LHCN-M2 (cell line): ENCODE measurements around the gene TELO2. TPM values are rescaled to one million over a fixed set of nuclear protein-coding genes. Genes with fewer than 3 reads are reported as not detected.
"Not testable (repeated sequence)": the region's sequence is repeated elsewhere in the genome, so short reads cannot be mapped to it uniquely, and the experiment has no call there.

ENCODE experiments used
- DNase-seq: peaks from one replicate; pipeline ENCODE4 v3.0.0-alpha.2; 2012; ENCODE audit warnings: low read depth
- total RNA-seq: library from RNA; depleted of rRNA; stranded (reverse); fragments of >200 nt; gene quantifications from 2 replicates; pipeline ENCODE4 v1.2.3, GENCODE V29; 2014

TELO2 gene
- total RNA-seq, 1 experiment from 2014 or later = 30.3 TPM

GRCh38 chr16:1457489-1458245, 35.5 kb upstream of the TELO2 start:
- no peak for DNase-seq

- DNase-seq = peak; percentile 53
Measured at GRCh38 chr16:1458336-1458976, 34.7 kb upstream of the TELO2 start.

- no peak for DNase-seq
Measured at GRCh38 chr16:1458977-1459341, 34.2 kb upstream of the TELO2 start.

- DNase-seq = no peak
Measured at GRCh38 chr16:1459967-1460366, 33.2 kb upstream of the TELO2 start.

- no peak for DNase-seq
Measured at GRCh38 chr16:1460602-1461138, 32.5 kb upstream of the TELO2 start.

GRCh38 chr16:1461146-1461545, 32.0 kb upstream of the TELO2 start:
- DNase-seq = no peak

GRCh38 chr16:1464196-1464893, 28.8 kb upstream of the TELO2 start:
- DNase-seq = no peak

- no peak for DNase-seq
Measured at GRCh38 chr16:1464894-1465566, 28.1 kb upstream of the TELO2 start.

- no peak for DNase-seq
Measured at GRCh38 chr16:1465567-1465915, 27.6 kb upstream of the TELO2 start.

- DNase-seq = no peak
Measured at GRCh38 chr16:1466054-1466453, 27.1 kb upstream of the TELO2 start.

GRCh38 chr16:1466968-1467521, 26.1 kb upstream of the TELO2 start:
- DNase-seq = no peak

GRCh38 chr16:1468426-1468810, 24.7 kb upstream of the TELO2 start:
- no peak for DNase-seq

- DNase-seq = not testable (repeated sequence)
Measured at GRCh38 chr16:1469141-1469540, 24.0 kb upstream of the TELO2 start.

- no peak for DNase-seq
Measured at GRCh38 chr16:1469693-1470201, 23.4 kb upstream of the TELO2 start.

- peak; percentile 49 for DNase-seq
Measured at GRCh38 chr16:1470481-1471251, 22.5 kb upstream of the TELO2 start.

- DNase-seq = no peak
Measured at GRCh38 chr16:1471569-1472194, 21.5 kb upstream of the TELO2 start.

GRCh38 chr16:1472974-1473373, 20.2 kb upstream of the TELO2 start:
- DNase-seq = no peak

GRCh38 chr16:1474082-1474795, 18.9 kb upstream of the TELO2 start:
- DNase-seq = no peak

- DNase-seq = peak; percentile 79
Measured at GRCh38 chr16:1474796-1475551, 18.2 kb upstream of the TELO2 start, which contains the start of gene CLCN7. Gene CLCN7 (minus strand): TSS chr16:1475028. CDS start chr16:1474974, 54 bp downstream.
